ENCODE results near the gene NEGR1. TPM values are rescaled to one million over a fixed set of nuclear protein-coding genes. Genes with fewer than 3 reads are reported as not detected.
A peak's percentile ranks its signal among the peaks of the same experiment; 100 is the strongest.

The NEGR1 gene
- total and polyA plus RNA-seq, 2 experiments from 2014 or later, result 0.57 to 0.94 TPM

DNA sequence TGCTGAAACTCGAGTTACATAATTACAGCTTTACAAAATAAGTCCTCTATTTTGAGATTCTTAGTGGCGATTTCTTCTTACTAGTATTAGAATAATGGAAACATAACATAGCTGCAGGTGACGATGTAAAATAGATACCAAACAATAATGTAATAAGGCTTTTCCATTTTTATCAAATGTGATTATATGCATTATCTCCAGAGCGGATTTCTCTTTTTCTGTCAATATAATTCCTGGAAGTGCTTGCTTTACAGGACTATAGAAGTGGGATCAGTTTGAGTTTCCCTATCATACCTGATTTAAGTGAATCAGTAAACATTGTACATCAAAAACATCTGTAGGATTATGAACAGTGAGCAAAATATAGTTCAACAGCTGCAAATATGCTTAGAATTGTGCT, 442.5 kb downstream of the NEGR1 start:
- Histone ChIP-seq H3K27me3 (ENCODE audit: insufficient read depth) (no peaks in the 10 kb centered on the region), H3K9me2 (ENCODE audit: insufficient read depth) (no peaks in the 10 kb centered on the region; the same call in 1 of the 2 replicates), H4K20me1 (replicated peaks; ENCODE audit: insufficient read depth) (no peaks in the 10 kb centered on the region), H3K4me2 (no peak overlapping the region), H3K4me1 (ENCODE audit: insufficient read depth) (peaks cover 28% of the 10 kb centered on the region), H3K36me3 (ENCODE audit: insufficient read depth) (no peaks in the 10 kb centered on the region), H3K27ac (ENCODE audit: low read depth) (no peak overlapping the region), H3K79me2 (replicated peaks; ENCODE audit: insufficient read depth) (no peaks in the 10 kb centered on the region), H2AFZ (no peak overlapping the region), H3K4me3 (no peak overlapping the region), H3F3A (replicated peaks; ENCODE audit: low read depth) (no peaks in the 10 kb centered on the region)
- H3K4me1 Mint-ChIP-seq, result peaks cover 23% of the 10 kb centered on the region
- no peak overlapping the region for H3K27ac Mint-ChIP-seq
- DNase-seq (ENCODE audit: low spot score) (no peak), ATAC-seq (no peak)
- no peaks in the 10 kb centered on the region for H3K9me3 Mint-ChIP-seq
- TF ChIP-seq STAT1 (IDR thresholded peaks at IDR 0.05; ENCODE audit: unreplicated experiment), result no peak
- TF ChIP-seq POLR2AphosphoS5 (IDR thresholded peaks at IDR 0.05; ENCODE audit: low read depth), result no peak
- no peaks in the 10 kb centered on the region for H3K27me3 Mint-ChIP-seq (ENCODE audit: insufficient read depth, low read depth, poor library complexity)
- H3K4me3 Mint-ChIP-seq, result no peak overlapping the region
- H3K36me3 Mint-ChIP-seq (ENCODE audit: low read depth), result no peaks in the 10 kb centered on the region

DNA sequence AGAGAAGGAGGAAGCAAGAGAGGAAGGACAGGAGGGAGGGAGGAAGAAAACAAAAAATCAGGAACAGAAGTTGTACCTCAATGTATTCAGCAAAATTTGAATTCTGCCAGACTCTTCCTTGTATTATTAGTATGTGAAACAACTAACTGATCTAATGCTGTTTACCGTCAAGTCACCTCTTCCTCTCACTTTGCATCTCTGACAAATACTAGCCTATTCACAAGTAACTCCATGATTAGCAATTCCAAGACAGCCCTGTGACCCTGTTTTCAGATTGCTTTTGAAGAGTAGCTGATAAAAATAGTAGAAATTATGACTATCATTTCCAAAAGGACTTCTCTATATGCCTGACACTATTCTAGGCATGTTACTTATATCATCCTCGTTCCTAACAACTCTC, 445.4 kb downstream of the NEGR1 start:
- peaks cover 29% of the 10 kb centered on the region for H3K4me1 Mint-ChIP-seq
- peak overlapping the region; percentile 53 for H3K4me2 ChIP-seq
- peaks cover 28% of the 10 kb centered on the region for H3K4me1 ChIP-seq (ENCODE audit: insufficient read depth)
- TF ChIP-seq ZNF331 (CRISPR knock-in tag; IDR thresholded peaks at IDR 0.05; ENCODE audit: low read depth), result no peak
- TF ChIP-seq, protein P1, sequence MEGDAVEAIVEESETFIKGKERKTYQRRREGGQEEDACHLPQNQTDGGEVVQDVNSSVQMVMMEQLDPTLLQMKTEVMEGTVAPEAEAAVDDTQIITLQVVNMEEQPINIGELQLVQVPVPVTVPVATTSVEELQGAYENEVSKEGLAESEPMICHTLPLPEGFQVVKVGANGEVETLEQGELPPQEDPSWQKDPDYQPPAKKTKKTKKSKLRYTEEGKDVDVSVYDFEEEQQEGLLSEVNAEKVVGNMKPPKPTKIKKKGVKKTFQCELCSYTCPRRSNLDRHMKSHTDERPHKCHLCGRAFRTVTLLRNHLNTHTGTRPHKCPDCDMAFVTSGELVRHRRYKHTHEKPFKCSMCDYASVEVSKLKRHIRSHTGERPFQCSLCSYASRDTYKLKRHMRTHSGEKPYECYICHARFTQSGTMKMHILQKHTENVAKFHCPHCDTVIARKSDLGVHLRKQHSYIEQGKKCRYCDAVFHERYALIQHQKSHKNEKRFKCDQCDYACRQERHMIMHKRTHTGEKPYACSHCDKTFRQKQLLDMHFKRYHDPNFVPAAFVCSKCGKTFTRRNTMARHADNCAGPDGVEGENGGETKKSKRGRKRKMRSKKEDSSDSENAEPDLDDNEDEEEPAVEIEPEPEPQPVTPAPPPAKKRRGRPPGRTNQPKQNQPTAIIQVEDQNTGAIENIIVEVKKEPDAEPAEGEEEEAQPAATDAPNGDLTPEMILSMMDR (conservative IDR thresholded peaks at IDR 0.05; ENCODE audit: low read depth in 2 of 2), result no peak
- TF ChIP-seq POLR2AphosphoS5 (IDR thresholded peaks at IDR 0.05; ENCODE audit: low read depth), result no peak
- TF ChIP-seq, protein P2, sequence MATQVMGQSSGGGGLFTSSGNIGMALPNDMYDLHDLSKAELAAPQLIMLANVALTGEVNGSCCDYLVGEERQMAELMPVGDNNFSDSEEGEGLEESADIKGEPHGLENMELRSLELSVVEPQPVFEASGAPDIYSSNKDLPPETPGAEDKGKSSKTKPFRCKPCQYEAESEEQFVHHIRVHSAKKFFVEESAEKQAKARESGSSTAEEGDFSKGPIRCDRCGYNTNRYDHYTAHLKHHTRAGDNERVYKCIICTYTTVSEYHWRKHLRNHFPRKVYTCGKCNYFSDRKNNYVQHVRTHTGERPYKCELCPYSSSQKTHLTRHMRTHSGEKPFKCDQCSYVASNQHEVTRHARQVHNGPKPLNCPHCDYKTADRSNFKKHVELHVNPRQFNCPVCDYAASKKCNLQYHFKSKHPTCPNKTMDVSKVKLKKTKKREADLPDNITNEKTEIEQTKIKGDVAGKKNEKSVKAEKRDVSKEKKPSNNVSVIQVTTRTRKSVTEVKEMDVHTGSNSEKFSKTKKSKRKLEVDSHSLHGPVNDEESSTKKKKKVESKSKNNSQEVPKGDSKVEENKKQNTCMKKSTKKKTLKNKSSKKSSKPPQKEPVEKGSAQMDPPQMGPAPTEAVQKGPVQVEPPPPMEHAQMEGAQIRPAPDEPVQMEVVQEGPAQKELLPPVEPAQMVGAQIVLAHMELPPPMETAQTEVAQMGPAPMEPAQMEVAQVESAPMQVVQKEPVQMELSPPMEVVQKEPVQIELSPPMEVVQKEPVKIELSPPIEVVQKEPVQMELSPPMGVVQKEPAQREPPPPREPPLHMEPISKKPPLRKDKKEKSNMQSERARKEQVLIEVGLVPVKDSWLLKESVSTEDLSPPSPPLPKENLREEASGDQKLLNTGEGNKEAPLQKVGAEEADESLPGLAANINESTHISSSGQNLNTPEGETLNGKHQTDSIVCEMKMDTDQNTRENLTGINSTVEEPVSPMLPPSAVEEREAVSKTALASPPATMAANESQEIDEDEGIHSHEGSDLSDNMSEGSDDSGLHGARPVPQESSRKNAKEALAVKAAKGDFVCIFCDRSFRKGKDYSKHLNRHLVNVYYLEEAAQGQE (IDR thresholded peaks at IDR 0.05; ENCODE audit: unreplicated experiment), result no peak
- TF ChIP-seq, protein P3, sequence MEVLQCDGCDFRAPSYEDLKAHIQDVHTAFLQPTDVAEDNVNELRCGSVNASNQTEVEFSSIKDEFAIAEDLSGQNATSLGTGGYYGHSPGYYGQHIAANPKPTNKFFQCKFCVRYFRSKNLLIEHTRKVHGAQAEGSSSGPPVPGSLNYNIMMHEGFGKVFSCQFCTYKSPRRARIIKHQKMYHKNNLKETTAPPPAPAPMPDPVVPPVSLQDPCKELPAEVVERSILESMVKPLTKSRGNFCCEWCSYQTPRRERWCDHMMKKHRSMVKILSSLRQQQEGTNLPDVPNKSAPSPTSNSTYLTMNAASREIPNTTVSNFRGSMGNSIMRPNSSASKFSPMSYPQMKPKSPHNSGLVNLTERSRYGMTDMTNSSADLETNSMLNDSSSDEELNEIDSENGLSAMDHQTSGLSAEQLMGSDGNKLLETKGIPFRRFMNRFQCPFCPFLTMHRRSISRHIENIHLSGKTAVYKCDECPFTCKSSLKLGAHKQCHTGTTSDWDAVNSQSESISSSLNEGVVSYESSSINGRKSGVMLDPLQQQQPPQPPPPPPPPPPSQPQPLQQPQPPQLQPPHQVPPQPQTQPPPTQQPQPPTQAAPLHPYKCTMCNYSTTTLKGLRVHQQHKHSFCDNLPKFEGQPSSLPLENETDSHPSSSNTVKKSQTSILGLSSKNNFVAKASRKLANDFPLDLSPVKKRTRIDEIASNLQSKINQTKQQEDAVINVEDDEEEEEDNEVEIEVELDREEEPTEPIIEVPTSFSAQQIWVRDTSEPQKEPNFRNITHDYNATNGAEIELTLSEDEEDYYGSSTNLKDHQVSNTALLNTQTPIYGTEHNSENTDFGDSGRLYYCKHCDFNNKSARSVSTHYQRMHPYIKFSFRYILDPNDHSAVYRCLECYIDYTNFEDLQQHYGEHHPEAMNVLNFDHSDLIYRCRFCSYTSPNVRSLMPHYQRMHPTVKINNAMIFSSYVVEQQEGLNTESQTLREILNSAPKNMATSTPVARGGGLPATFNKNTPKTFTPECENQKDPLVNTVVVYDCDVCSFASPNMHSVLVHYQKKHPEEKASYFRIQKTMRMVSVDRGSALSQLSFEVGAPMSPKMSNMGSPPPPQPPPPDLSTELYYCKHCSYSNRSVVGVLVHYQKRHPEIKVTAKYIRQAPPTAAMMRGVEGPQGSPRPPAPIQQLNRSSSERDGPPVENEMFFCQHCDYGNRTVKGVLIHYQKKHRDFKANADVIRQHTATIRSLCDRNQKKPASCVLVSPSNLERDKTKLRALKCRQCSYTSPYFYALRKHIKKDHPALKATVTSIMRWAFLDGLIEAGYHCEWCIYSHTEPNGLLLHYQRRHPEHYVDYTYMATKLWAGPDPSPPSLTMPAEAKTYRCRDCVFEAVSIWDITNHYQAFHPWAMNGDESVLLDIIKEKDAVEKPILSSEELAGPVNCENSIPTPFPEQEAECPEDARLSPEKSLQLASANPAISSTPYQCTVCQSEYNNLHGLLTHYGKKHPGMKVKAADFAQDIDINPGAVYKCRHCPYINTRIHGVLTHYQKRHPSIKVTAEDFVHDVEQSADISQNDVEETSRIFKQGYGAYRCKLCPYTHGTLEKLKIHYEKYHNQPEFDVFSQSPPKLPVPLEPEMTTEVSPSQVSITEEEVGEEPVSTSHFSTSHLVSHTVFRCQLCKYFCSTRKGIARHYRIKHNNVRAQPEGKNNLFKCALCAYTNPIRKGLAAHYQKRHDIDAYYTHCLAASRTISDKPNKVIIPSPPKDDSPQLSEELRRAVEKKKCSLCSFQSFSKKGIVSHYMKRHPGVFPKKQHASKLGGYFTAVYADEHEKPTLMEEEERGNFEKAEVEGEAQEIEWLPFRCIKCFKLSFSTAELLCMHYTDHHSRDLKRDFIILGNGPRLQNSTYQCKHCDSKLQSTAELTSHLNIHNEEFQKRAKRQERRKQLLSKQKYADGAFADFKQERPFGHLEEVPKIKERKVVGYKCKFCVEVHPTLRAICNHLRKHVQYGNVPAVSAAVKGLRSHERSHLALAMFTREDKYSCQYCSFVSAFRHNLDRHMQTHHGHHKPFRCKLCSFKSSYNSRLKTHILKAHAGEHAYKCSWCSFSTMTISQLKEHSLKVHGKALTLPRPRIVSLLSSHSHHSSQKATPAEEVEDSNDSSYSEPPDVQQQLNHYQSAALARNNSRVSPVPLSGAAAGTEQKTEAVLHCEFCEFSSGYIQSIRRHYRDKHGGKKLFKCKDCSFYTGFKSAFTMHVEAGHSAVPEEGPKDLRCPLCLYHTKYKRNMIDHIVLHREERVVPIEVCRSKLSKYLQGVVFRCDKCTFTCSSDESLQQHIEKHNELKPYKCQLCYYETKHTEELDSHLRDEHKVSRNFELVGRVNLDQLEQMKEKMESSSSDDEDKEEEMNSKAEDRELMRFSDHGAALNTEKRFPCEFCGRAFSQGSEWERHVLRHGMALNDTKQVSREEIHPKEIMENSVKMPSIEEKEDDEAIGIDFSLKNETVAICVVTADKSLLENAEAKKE (CRISPR knock-in tag; IDR thresholded peaks at IDR 0.05), result no peak
- TF ChIP-seq NANOG (IDR thresholded peaks at IDR 0.05; ENCODE audit: borderline replicate concordance), result no peak
- TF ChIP-seq EZH2 (IDR thresholded peaks at IDR 0.05; ENCODE audit: low read depth, unreplicated experiment), result no peak
- no peak for TF ChIP-seq CREB1 (CRISPR knock-in tag; IDR thresholded peaks at IDR 0.05; ENCODE audit: low read depth)

More for the DNA sequence above, 445.4 kb downstream of the NEGR1 start:
- Histone ChIP-seq H2AFZ (no peak overlapping the region), H3K79me2 (replicated peaks; ENCODE audit: insufficient read depth) (no peaks in the 10 kb centered on the region), H3K36me3 (ENCODE audit: insufficient read depth) (no peaks in the 10 kb centered on the region), H3K4me3 (peak overlapping the region; percentile 1; the same call in 1 of the 2 replicates), H3K27ac (ENCODE audit: low read depth) (peak overlapping the region; percentile 71), H3F3A (replicated peaks; ENCODE audit: low read depth) (no peaks in the 10 kb centered on the region), H3K27me3 (ENCODE audit: insufficient read depth) (no peaks in the 10 kb centered on the region), H4K20me1 (replicated peaks; ENCODE audit: insufficient read depth) (no peaks in the 10 kb centered on the region), H3K9me2 (ENCODE audit: insufficient read depth) (no peaks in the 10 kb centered on the region)
- H3K27me3 Mint-ChIP-seq (ENCODE audit: insufficient read depth, low read depth, poor library complexity), result no peaks in the 10 kb centered on the region
- H3K36me3 Mint-ChIP-seq (ENCODE audit: low read depth), result no peaks in the 10 kb centered on the region
- no peaks in the 10 kb centered on the region for H3K9me3 Mint-ChIP-seq
- peak overlapping the region; percentile 91 for H3K27ac Mint-ChIP-seq
- DNase-seq (ENCODE audit: low spot score) (peak; percentile 42), ATAC-seq (peak; percentile 72)
- H3K4me3 Mint-ChIP-seq, result peak overlapping the region; percentile 12; the same call in 1 of the 3 replicates

Measured in GM23338 (cell line).